Head of caudate nucleus (tissue), 42 donors: Measurements from ENCODE around the gene EPS15.

Experiments used
- DNase-seq, 42 donors: peaks; one replicate each; pipeline versions ENCODE4 v3.0.0 to v3.0.0-alpha.2; 2020 to 2021; ENCODE audit warnings: mixed read lengths in 7 of 42
- intact Hi-C: fragments of 100-400 bp; cut with DNase I; formaldehyde crosslinking; loops from one replicate; pipeline ENCODE4 v1.15.0; 2022

EPS15 gene

DNA sequence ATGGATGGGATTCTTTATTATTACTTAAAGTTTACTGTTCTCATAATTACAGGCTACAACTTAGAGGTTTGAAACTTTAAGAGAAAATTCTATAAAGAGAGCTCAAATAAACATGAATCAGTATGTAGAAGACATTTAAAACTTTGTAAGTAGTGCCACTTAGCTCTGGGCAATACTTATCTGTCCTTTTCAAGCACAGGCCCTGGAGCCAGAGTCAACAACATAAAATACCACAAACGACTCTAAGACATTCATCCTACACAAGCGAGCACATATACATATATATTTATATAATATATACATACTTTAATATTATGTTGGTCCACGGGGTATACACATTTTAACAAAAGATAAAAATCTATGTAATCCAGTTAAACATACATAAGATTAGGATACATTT is 164.7 kb downstream of the EPS15 start:
- no peak for DNase-seq
- intact Hi-C loops, result no loop called here

GRCh38 chr1:51351907-51352306 is 167.2 kb downstream of the EPS15 start:
- intact Hi-C loops, result no loop called here
- DNase-seq, result peak in 1 of 42 donors; percentile 32

DNA sequence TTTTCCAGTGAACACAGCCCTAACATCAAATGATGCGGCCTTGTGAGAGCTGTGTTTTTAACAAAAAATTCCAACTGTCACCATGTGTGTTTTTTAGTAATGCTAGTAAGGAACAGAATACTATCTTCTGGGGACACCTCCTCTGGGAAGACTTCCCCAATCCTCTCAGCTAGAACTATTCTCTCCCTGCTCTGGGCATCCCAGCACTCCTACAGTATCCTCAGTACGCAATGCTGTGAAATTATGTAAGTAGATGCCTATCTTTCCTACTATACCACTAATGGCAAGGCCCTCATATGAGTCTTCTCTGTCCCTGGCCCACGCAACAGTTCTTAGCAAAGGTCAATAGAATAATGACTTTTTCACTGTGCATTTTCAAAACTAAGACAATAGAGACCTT is 169.2 kb downstream of the EPS15 start:
- intact Hi-C loops, result no loop called here
- DNase-seq, result peak in 1 of 42 donors; percentile 2

DNA sequence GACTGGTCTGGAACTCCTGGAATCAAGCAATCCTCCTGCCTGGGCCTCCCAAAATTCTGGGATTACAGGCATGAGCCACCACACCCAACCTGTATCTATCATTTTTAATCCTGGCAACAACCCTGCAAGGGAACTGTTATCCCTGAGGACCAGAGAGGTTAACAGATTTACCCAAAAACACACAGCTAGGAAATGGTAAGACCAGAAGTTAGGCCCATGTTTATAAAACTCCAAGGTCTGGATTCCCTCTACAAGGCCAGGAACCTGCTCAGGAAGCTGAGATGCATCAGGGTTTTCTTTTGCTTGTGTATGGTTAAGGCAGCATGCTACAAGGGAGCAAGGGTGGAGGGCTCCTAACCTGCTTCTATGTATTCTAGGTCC is 170.9 kb downstream of the EPS15 start:
- intact Hi-C loops, result no loop called here
- peak in 2 of 42 donors; percentile 4 to 18 for DNase-seq

DNA sequence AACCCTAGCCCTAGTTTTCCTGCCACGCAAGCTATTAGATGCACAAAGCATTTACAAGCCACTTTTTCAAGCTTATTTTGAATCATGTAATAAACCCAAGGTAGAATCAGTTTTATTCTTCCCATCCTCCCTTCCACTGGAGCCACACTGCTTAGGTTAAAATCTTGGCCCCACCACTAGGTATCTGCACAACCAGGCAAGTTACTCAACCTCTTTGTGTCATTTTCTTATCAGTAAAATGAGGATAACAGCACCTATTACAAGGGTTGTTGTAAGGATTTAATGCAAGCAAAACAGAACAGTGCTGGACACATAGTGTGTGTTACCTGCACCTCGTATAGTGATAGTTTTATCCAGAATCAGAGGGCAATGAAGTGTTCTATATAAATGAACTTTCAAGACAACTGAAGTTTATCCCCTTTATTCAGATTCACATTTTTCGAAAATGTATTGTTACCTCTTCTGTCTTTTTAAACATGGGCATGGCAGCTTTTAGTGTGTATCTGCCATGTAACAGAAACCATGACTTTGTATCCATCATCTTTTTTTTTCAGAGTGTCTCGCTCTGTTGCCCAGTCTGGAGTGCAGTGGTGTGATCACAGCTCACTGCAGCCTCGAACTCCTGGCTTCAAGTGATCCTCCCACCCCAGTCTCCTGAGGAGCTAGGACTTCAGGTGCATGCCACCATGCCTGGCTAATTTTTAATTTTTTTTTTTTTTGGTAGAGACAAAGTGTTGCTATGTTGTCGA is 171.5 kb downstream of the EPS15 start:
- intact Hi-C loops, result no loop called here
- peak in 2 of 42 donors; percentile 24 to 25 for DNase-seq

DNA sequence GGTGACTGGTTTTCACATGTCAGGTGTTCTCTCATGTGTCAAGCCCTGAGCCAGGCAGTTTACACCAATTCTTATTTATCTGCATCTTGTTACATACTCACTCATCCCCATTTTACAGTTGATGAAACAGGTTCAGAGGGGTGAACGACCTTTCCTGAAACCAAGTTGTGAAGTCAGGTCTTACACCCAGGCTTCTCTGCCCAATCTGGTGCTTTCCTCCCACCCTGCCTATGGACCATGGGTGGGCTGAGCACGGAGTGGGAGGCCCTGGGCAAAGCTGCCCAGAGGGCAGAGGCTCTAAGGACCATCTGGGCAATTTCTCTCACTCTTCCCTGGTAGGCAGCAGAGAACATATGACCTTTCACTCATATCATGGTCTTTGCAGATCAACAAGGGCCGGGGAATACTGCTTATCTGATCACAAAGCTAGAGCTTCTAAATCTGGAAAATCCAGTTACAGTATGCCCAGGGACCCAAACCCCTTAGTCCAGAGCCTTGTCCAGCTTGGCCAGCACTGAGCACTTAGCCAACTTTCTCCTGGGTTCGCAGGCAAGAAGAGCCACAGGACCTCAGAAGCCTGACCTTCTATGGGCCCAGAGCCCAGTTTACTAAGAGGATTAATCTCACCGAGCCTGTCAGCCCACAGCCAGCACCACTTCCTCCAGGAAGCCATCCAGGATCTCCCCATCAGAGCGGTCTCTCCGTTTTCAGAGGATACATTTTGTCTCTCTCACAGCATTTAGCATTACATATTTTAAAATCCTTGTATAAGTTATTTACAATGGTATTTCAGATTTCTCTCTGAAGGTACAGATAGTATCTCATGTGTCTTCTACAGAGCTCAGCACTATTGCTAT is 172.8 kb downstream of the EPS15 start:
- intact Hi-C loops, result no loop called here
- DNase-seq, result peak in 2 of 42 donors; percentile 31 to 32

DNA sequence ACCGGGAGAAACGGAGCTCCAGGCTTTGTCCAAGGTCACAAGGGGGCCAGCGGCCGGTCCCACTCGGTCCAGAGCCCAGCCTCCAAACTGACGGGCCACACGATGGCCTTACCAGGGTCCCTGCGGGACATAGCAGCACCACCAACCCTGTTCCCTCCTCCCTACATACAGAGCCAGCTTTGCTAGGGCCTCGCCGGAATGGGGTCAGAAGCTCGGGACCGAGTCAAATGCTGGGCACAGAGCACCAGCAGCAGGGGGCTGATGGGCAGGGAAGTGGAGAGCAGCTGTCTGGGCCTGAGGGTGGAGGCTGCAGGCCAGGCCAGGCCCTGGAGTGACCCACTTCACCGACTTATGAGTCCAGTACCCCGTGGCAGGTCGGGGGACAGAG is 173.8 kb downstream of the EPS15 start:
- DNase-seq, result peak in 2 of 42 donors; percentile 18 to 37
- intact Hi-C loops, result no loop called here

DNA sequence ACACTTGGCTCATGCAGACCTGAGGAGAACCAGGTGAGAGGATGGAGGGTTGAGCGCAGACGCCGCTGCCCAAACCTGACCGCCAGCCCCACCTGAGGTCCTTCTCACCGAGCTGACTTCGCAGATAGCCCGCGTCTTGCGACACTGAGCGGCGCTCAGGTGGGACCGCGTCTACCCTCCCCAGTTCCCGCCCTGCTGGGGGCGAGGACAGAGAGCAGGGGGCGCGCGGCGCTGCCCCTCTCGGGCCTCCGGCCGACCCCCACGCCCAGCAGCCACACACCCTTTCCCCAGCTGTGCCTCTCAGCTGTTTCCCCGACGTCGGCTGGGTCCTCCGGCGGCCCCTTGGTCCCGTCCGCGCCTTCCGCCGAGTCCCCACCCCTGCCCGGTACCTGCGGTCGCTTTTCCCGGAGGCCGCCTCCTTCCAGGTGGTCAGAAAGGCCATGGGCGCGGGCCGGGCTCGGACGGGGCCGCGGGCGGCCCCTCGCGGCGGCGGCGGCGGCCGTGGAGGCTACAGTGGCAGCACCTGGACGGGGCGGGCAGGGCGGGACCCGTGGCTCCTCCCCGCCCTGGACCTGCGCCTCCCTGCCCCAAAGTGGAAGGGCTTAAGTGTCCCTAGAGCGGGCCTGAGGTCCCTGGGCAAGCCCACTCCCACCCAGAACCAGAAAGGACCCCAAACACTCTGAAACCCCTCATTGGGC is 174.3 kb downstream of the EPS15 start:
- intact Hi-C loops, result no loop called here
- peak in 2 of 42 donors; percentile 22 to 37 for DNase-seq

DNA sequence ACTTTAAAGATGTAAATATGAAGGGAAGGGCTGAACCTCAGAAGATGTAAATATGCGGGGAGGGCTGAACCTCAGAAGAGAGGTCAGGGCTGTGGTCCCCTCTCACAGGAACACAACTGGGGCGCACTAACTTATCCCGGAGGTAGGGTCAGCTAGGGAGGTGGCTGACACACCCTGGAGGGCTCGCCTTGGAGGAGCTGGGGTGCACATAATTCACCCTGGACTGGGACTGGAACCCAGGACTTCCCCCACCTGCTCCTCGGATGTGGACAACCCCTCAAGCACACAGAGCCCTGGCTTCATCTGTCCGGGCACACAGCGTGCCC is 174.8 kb downstream of the EPS15 start:
- intact Hi-C loops, result no loop called here

DNA sequence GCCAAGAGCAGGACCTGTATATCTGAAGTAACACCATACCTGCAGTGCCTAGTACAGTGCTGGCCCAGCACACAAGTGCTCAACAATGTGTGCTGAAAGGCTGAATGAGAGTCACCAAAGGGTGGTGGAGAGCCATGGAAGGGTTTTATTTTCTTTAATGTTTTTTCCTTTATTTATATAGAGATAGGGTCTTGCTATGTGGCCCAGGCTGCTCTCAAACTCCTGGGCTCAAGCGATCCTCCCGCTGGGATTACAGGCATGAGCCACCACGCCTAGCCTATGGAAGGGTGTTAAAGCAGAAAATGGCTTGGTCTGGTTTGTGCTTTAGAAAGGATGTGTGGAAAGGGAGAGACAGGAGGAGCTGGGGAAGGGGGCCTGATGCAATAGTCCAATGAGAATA is 175.4 kb downstream of the EPS15 start:
- intact Hi-C loops, result no loop called here
- no peak for DNase-seq

More for the DNA sequence above, 174.8 kb downstream of the EPS15 start:
- no peak for DNase-seq

- DNase-seq, result peak in 2 of 42 donors; percentile 20 to 32
- intact Hi-C loops, result no loop called here
Observed at GRCh38 chr1:51342591-51343206, 176.4 kb downstream of the EPS15 start.

DNA sequence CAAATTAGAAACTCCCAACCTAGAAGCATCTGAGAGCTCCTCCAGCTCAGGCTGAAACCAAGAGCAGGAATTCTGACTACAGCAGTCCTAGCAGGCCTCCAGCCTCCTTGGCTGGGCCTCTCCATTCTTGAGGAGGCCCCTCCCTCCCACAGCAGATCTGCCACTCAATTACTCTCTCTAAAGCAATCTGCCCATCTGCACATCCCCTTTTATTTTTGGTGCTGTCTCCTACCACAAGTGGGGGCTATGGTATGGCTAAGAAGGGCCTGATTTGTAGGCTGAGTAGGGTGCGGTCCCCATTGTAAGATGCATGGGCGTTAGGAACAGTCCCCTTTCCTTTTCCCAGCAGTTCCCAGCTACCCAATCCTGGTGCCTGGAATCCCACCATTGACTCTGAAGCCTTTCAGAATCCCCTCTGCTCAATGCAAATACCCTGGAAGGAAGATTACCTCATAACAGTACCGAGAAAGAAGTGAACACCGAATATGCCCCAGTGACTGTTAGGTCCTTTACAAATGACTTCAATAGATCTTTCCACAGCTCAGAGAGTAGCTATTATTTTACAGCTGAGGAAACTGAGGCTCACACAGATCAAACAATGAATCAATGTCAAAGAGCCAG is 177.1 kb downstream of the EPS15 start:
- DNase-seq, result peak in 2 of 42 donors; percentile 15 to 20
- intact Hi-C loops, result no loop called here

DNA sequence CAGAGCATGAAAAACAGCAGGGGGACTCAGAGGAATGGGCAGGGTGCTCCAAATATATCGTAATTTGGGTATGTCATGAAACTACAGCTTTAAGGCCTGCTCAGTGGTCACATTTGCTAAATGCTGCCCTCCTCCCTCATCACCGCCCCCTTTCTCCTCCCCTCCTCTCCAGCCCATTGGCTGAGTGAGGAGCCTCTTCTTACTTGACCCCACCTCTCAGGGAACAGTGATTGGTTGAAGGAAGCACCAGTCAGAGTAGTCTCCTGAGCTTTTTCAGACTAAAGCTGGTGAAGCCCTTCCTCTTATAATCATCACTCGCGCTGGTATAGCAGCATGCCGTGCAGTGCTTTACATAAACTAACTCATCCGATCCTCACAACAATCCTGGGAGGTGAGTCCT is 178.7 kb downstream of the EPS15 start:
- DNase-seq, result peak in 1 of 42 donors; percentile 13
- intact Hi-C loops, result no loop called here

DNA sequence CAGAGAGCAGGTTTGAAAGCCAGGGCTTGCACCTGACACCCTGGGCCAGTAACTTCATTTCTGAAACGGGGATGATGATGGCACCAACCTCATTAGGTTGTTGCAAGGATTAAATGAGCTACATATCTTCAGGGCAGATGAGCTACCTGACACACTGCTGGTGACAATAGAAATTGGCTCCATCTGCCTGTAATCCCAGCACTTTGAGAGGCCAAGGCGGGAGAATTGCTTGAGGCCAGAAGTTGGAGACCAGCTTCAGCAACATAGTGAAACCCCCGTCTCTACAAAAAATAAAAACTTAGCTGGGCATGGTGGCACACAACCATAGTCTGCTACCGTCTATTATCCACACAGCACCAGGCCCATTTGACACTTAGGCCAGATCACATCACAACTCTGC is 182.4 kb downstream of the EPS15 start:
- DNase-seq, result peak in 1 of 42 donors; percentile 10
- intact Hi-C loops, result no loop called here

DNA sequence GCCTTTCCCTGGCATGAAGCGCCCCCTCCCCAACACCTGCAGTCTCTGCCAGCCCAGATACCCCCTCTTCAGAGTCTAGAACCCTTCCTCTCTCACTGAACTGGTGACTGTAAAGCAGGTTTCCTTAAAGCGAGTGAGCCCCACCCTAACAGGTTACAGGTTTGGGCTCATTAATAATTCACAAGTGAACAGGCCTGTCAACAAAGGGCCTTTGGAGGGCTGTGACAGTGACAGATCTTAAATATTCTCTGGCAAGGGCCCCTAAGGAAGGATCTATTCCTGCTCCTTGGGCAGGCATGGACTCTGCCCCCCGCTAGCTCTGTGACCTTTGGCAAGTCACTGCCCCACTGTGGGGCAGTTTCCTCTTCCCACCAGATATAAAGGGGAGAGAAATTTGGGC is 183.1 kb downstream of the EPS15 start:
- intact Hi-C loops, result no loop called here
- DNase-seq, result peak in 2 of 42 donors; percentile 8 to 9

DNA sequence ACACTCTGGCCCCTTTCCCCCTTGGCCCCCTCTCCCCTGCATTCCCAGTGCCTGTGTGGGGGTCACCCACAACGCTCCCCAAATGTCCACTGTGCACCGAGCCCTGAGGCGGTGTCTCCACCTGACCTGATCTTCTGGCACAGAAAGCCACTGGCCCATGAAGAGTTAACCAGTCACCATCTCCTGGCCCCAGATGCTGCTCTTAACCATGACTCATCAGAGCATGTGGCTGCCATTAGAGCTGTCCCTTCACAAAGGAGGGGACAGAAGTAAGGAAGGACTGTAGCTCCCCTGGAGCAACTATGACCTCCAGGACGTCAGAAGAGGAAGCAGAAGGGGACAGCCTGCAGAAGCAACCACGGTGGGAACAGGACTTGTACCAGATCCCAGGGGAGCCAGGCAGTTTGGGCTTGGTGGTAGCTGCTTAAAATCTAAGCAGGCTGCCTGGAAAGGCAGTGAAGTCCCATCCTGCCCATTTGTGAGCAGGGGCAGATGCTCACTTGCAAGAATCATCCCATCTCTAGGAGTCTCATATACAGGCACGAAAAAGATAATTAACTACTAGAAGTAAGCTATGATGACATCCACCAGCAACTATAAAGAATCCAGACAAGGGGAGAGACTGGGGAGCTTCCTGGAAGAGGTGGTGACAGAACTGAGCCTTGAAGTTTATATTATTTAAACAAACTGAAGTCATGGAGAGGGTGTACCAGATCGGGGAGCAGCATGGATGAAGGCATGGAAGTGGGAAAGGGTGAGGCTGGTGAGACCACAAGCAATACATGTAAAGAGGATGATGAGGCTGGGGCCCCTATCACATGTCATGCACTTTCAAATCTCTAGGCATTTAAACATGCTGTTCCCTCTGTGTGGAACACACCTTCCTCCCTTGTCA is 187.6 kb downstream of the EPS15 start:
- intact Hi-C loops, result no loop called here
- DNase-seq, result peak in 10 of 42 donors; percentile 11 to 67 (median 36)

- intact Hi-C loops, result no loop called here
- DNase-seq, result peak in 3 of 42 donors; percentile 16 to 35 (median 26)
Observed at GRCh38 chr1:51330331-51331201, 188.5 kb downstream of the EPS15 start, which contains the start of gene TTC39A. Gene TTC39A (minus strand): TSS chr1:51330562. CDS start chr1:51330477, 85 bp downstream.
